CD4-positive, alpha-beta T cell (primary cell): ENCODE data around the gene ZDHHC5. TPM values are rescaled to one million over a fixed set of nuclear protein-coding genes. Genes with fewer than 3 reads are reported as not detected.

Experiments
- ATAC-seq: fragments of 200-7000 bp; cut with Tn5 transposase; one replicate; pipeline ENCODE4 v1.10.0; 2022; ENCODE audit warnings: mild to moderate bottlenecking; ENCODE audit not compliant: poor library complexity
- CTCF ChIA-PET: fragments of 350-600 bp; sonication (Branson Sonifier 250); formaldehyde crosslinking; loops from one replicate; lab custom pipeline; 2021; ENCODE audit warnings: antibody characterized with exemption, inconsistent platforms; lab: Charles Lee
- POLR2A ChIA-PET: fragments of 350-600 bp; sonication (Branson Sonifier 250); formaldehyde crosslinking; loops from one replicate; lab custom pipeline; 2021; ENCODE audit warnings: antibody characterized with exemption, inconsistent platforms; lab: Charles Lee
- DNase-seq, 14 experiments: peaks; one replicate each; pipeline ENCODE4 v3.0.0-alpha.2; 2013 to 2020; ENCODE audit warnings: mixed read lengths in 2 of 14
- H3K27ac ChIP-seq, 2 donors: one replicate each; pipeline versions ENCODE4 v1.5.1 to v1.7.0; 2013; ENCODE audit warnings: low read length in 2 of 2, low read depth in 1 of 2, mild to moderate bottlenecking in 1 of 2
- H3K27me3 ChIP-seq, 2 experiments: 1 replicate in 1 of 2; 2 replicates in 1 of 2; pipeline versions ENCODE4 v1.6.1 to v1.7.0; 2013; ENCODE audit warnings: low read length in 2 of 2, control low read depth in 1 of 2, mild to moderate bottlenecking in 1 of 2, moderate library complexity in 1 of 2; ENCODE audit not compliant: insufficient read depth in 2 of 2, control insufficient read depth in 1 of 2
- H3K36me3 ChIP-seq: one replicate; pipeline ENCODE4 v1.6.1; 2013; ENCODE audit warnings: low read length, control low read depth; ENCODE audit not compliant: insufficient read depth
- H3K4me1 ChIP-seq: one replicate; pipeline ENCODE4 v1.6.1; 2013; ENCODE audit warnings: low read length, control low read depth; ENCODE audit not compliant: insufficient read depth
- H3K4me3 ChIP-seq: one replicate; pipeline ENCODE4 v1.5.1; 2013; ENCODE audit warnings: mild to moderate bottlenecking, low read length, moderate library complexity
- H3K9me3 ChIP-seq, 2 experiments: 1 replicate in 1 of 2; 2 replicates in 1 of 2; pipeline versions ENCODE4 v1.6.1 to v1.7.0; 2013; ENCODE audit warnings: low read length in 2 of 2, mild to moderate bottlenecking in 2 of 2, control low read depth in 1 of 2, moderate library complexity in 1 of 2; ENCODE audit not compliant: control insufficient read depth in 1 of 2, insufficient read depth in 1 of 2
- H3K27ac Mint-ChIP-seq: one replicate; pipeline ENCODE4 v1.8.0; 2020; ENCODE audit warnings: mixed read lengths
- H3K27me3 Mint-ChIP-seq: one replicate; pipeline ENCODE4 v1.8.0; 2021; ENCODE audit warnings: mixed read lengths
- H3K36me3 Mint-ChIP-seq: one replicate; pipeline ENCODE4 v1.8.0; 2021; ENCODE audit warnings: low read depth, mixed read lengths
- H3K4me1 Mint-ChIP-seq: one replicate; pipeline ENCODE4 v1.8.0; 2021; ENCODE audit warnings: low read depth, mixed read lengths
- H3K4me3 Mint-ChIP-seq: one replicate; pipeline ENCODE4 v1.8.0; 2020; ENCODE audit warnings: mild to moderate bottlenecking, mixed read lengths
- H3K9me3 Mint-ChIP-seq: one replicate; pipeline ENCODE4 v1.8.0; 2020; ENCODE audit warnings: mixed read lengths
- CTCF ChIP-seq: fragments of 200-600 bp; IDR thresholded peaks from one replicate; pipeline ENCODE4 v1.8.0; 2022; ENCODE audit warnings: antibody characterized with exemption, mild to moderate bottlenecking
- intact Hi-C, 2 experiments: fragments of 100-400 bp; cut with DNase I in 1 of 2; cut with micrococcal nuclease in 1 of 2; formaldehyde crosslinking; loops; one replicate each; pipeline versions ENCODE4 v1.15.1 to v1.9.0; 2023 to 2025; cut with DNase I, micrococcal nuclease
- total RNA-seq, 174 experiments: library from RNA in 2 of 174; stranded (reverse) in 2 of 174; gene quantifications; one replicate each; pipeline ENCODE4 v1.2.3 and lab custom pipeline; 2021 to 2026

ZDHHC5 gene
- total RNA-seq, 2 experiments from 2014 or later = 59.7 to 61.1 TPM

GRCh38 chr11:57668434-57668782 lies 494 bp downstream of the ZDHHC5 start:
- no peaks in the 10 kb centered on the region for H3K9me3 Mint-ChIP-seq
- DNase-seq (peak in 5 of 14 experiments; percentile 17 to 65 (median 46)), ATAC-seq (no peak)
- ChIA-PET POLR2A (interaction anchor here (0.6 to 2.2 kb wide), 7 partner anchors 9 to 910 kb away, joined by 3 to 20 read pairs (median 5); partner anchors contain the start of genes MED19, SELENOH, TMX2 and UBE2L6), CTCF (no interaction called here)
- H3K27ac ChIP-seq = peak overlapping the region; percentile 98
- H3K4me3 ChIP-seq = peak overlapping the region; percentile 87
- peak overlapping the region; percentile 89 for H3K4me3 Mint-ChIP-seq
- peaks cover 46% of the 10 kb centered on the region for H3K36me3 Mint-ChIP-seq
- TF ChIP-seq CTCF = no peak
- no peaks in the 10 kb centered on the region for H3K27me3 ChIP-seq
- H3K36me3 ChIP-seq = peaks cover 25% of the 10 kb centered on the region
- H3K27ac Mint-ChIP-seq = peak overlapping the region; percentile 95
- no peaks in the 10 kb centered on the region for H3K9me3 ChIP-seq
- peaks cover 60% of the 10 kb centered on the region for H3K4me1 Mint-ChIP-seq
- H3K4me1 ChIP-seq = peaks cover 35% of the 10 kb centered on the region
- intact Hi-C loops = loop anchor here (1.0 to 10.0 kb wide), 6 partner anchors 44 to 1474 kb away; partner anchors contain the start of genes FAM111A (in 1 of the 2), MED19 (in 1 of the 2), P2RX3 (in 1 of the 2) and SELENOH (in 1 of the 2)
- H3K27me3 Mint-ChIP-seq = no peaks in the 10 kb centered on the region

GRCh38 chr11:57674251-57674650 lies 6.3 kb downstream of the ZDHHC5 start:
- POLR2A ChIA-PET = no interaction called here
- peaks cover 52% of the 10 kb centered on the region for H3K4me1 ChIP-seq
- TF ChIP-seq CTCF = no peak
- CTCF ChIA-PET = interaction anchor here (1.2 kb wide), 1 partner anchor 107 kb away, joined by 7 read pairs; the partner anchor contains the start of gene UBE2L6
- intact Hi-C loops = loop anchor here in 1 of 2 experiments (5.0 kb wide), 1 partner anchor 123 kb away; no protein-coding TSS in a partner anchor
- Mint-ChIP-seq H3K27ac (peak overlapping the region; percentile 55), H3K27me3 (no peaks in the 10 kb centered on the region), H3K36me3 (peaks cover 65% of the 10 kb centered on the region), H3K9me3 (no peaks in the 10 kb centered on the region), H3K4me3 (no peak overlapping the region), H3K4me1 (peaks cover 81% of the 10 kb centered on the region)
- H3K36me3 ChIP-seq = peaks cover 65% of the 10 kb centered on the region
- H3K27ac ChIP-seq = no peak overlapping the region
- H3K4me3 ChIP-seq = no peak overlapping the region
- H3K27me3 ChIP-seq = no peaks in the 10 kb centered on the region
- ATAC-seq (no peak), DNase-seq (no peak)
- no peaks in the 10 kb centered on the region for H3K9me3 ChIP-seq

GRCh38 chr11:57675176-57675941 lies 7.4 kb downstream of the ZDHHC5 start:
- Mint-ChIP-seq H3K36me3 (peaks cover 69% of the 10 kb centered on the region), H3K9me3 (no peaks in the 10 kb centered on the region), H3K27ac (peak overlapping the region; percentile 69), H3K27me3 (no peaks in the 10 kb centered on the region), H3K4me3 (peak overlapping the region; percentile 3), H3K4me1 (peaks cover 82% of the 10 kb centered on the region)
- Histone ChIP-seq H3K36me3 (peaks cover 75% of the 10 kb centered on the region), H3K27ac (no peak overlapping the region), H3K4me1 (peaks cover 52% of the 10 kb centered on the region), H3K27me3 (no peaks in the 10 kb centered on the region), H3K9me3 (no peaks in the 10 kb centered on the region), H3K4me3 (no peak overlapping the region)
- intact Hi-C loops = no loop called here
- POLR2A ChIA-PET = interaction anchor here (1.3 kb wide), 1 partner anchor 9 kb away, joined by 3 read pairs; no protein-coding TSS in a partner anchor
- ATAC-seq (no peak), DNase-seq (no peak)
- CTCF ChIA-PET = interaction anchor here (1.0 to 1.9 kb wide), 2 partner anchors 31 to 125 kb away, joined by 3 to 7 read pairs; no protein-coding TSS in a partner anchor
- TF ChIP-seq CTCF = no peak
